ACC112 (cell line): ENCODE data around the gene PHOSPHO1.

Experiments used
- H2AFZ ChIP-seq: fragments of 200-600 bp; sonication (generic); one replicate; pipeline ENCODE4 v1.6.0; 2017; ENCODE audit warnings: antibody characterized with exemption, low read length; ENCODE audit not compliant: unreplicated experiment
- H3K27ac ChIP-seq: fragments of 200-600 bp; sonication (generic); 2 replicates; pipeline ENCODE4 v1.5.1; 2014; ENCODE audit warnings: low read depth, mild to moderate bottlenecking, antibody characterized with exemption, low read length, moderate library complexity
- H3K27me3 ChIP-seq: fragments of 200-600 bp; sonication (generic); 2 replicates; pipeline ENCODE4 v1.6.1; 2014; ENCODE audit warnings: mild to moderate bottlenecking, antibody characterized with exemption, low read length, moderate library complexity, mixed read lengths; ENCODE audit not compliant: insufficient read depth
- H3K36me3 ChIP-seq: fragments of 200-600 bp; sonication (generic); 2 replicates; pipeline ENCODE4 v1.6.1; 2016; ENCODE audit warnings: mild to moderate bottlenecking, antibody characterized with exemption, low read length, moderate library complexity, mixed read lengths; ENCODE audit not compliant: insufficient read depth
- H3K4me1 ChIP-seq: fragments of 200-600 bp; sonication (generic); one replicate; pipeline ENCODE4 v1.6.1; 2016; ENCODE audit warnings: low read length, mixed read lengths; ENCODE audit not compliant: insufficient read depth, unreplicated experiment, control insufficient read depth
- H3K4me3 ChIP-seq: fragments of 200-600 bp; sonication (generic); 2 replicates; pipeline ENCODE4 v1.5.1; 2014; ENCODE audit warnings: mild to moderate bottlenecking, low read depth, low read length
- H3K79me2 ChIP-seq: fragments of 200-600 bp; sonication (generic); one replicate; pipeline ENCODE4 v1.6.0; 2016; ENCODE audit warnings: low read length; ENCODE audit not compliant: control insufficient read depth, unreplicated experiment, insufficient read depth

PHOSPHO1 gene

GRCh38 chr17:49218941-49219913 lies 11.4 kb downstream of the PHOSPHO1 start:
- Histone ChIP-seq H3K4me1 (peaks cover 6% of the 10 kb centered on the region), H3K27ac (no peak overlapping the region), H3K27me3 (peaks cover 42% of the 10 kb centered on the region)

GRCh38 chr17:49217651-49218413 lies 12.8 kb downstream of the PHOSPHO1 start:
- Histone ChIP-seq H3K36me3 (no peaks in the 10 kb centered on the region), H3K4me1 (no peaks in the 10 kb centered on the region), H3K27ac (no peak overlapping the region), H3K27me3 (peaks cover 29% of the 10 kb centered on the region), H3K79me2 (no peaks in the 10 kb centered on the region), H2AFZ (no peak overlapping the region), H3K4me3 (no peak overlapping the region)

More at GRCh38 chr17:49218941-49219913, 11.4 kb downstream of the PHOSPHO1 start:
- no peak overlapping the region for H2AFZ ChIP-seq
- no peak overlapping the region for H3K4me3 ChIP-seq
- H3K79me2 ChIP-seq = no peaks in the 10 kb centered on the region
- H3K36me3 ChIP-seq = no peaks in the 10 kb centered on the region

- Histone ChIP-seq H3K27ac (no peak overlapping the region), H3K27me3 (peaks cover 22% of the 10 kb centered on the region), H3K4me1 (no peaks in the 10 kb centered on the region), H3K36me3 (no peaks in the 10 kb centered on the region), H3K4me3 (no peak overlapping the region), H3K79me2 (no peaks in the 10 kb centered on the region), H2AFZ (no peak overlapping the region)
These were observed 13.5 kb downstream of the PHOSPHO1 start for GRCh38 chr17:49216953-49217650.

GRCh38 chr17:49216482-49216881 lies 14.1 kb downstream of the PHOSPHO1 start:
- H2AFZ ChIP-seq = no peak overlapping the region
- H3K36me3 ChIP-seq = no peaks in the 10 kb centered on the region
- H3K79me2 ChIP-seq = no peaks in the 10 kb centered on the region
- no peak overlapping the region for H3K4me3 ChIP-seq
- H3K27ac ChIP-seq = no peak overlapping the region
- H3K4me1 ChIP-seq = no peaks in the 10 kb centered on the region
- peaks cover 17% of the 10 kb centered on the region for H3K27me3 ChIP-seq

GRCh38 chr17:49214676-49215360 lies 15.8 kb downstream of the PHOSPHO1 start:
- Histone ChIP-seq H3K27me3 (peaks cover 23% of the 10 kb centered on the region; the same call in 1 of the 2 replicates), H2AFZ (no peak overlapping the region), H3K27ac (no peak overlapping the region), H3K36me3 (no peaks in the 10 kb centered on the region), H3K4me3 (no peak overlapping the region), H3K79me2 (no peaks in the 10 kb centered on the region), H3K4me1 (peaks cover 3% of the 10 kb centered on the region)

- H3K79me2 ChIP-seq = no peaks in the 10 kb centered on the region
These were observed 16.7 kb downstream of the PHOSPHO1 start for GRCh38 chr17:49213847-49214246.

GRCh38 chr17:49213399-49213798 lies 17.2 kb downstream of the PHOSPHO1 start:
- Histone ChIP-seq H3K4me3 (no peak overlapping the region), H3K36me3 (no peaks in the 10 kb centered on the region), H2AFZ (no peak overlapping the region), H3K79me2 (no peaks in the 10 kb centered on the region), H3K27me3 (0 out of 2 replicates have a peak, but pooled peaks cover 14% of the 10 kb centered on the region), H3K4me1 (peaks cover 9% of the 10 kb centered on the region), H3K27ac (no peak overlapping the region)

More at GRCh38 chr17:49213847-49214246, 16.7 kb downstream of the PHOSPHO1 start:
- H3K36me3 ChIP-seq = no peaks in the 10 kb centered on the region
- H2AFZ ChIP-seq = no peak overlapping the region
- H3K27me3 ChIP-seq = peaks cover 15% of the 10 kb centered on the region; the same call in 1 of the 2 replicates
- no peak overlapping the region for H3K4me3 ChIP-seq
- H3K4me1 ChIP-seq = peaks cover 9% of the 10 kb centered on the region
- no peak overlapping the region for H3K27ac ChIP-seq

- Histone ChIP-seq H2AFZ (no peak within 1 kb of the TSS), H3K4me1 (peaks cover 9% of the 10 kb centered on the region), H3K36me3 (no peaks in the 10 kb centered on the region), H3K4me3 (peak within 1 kb of the TSS; percentile 56), H3K27ac (no peak within 1 kb of the TSS), H3K79me2 (no peaks in the 10 kb centered on the region), H3K27me3 (peaks cover 31% of the 10 kb centered on the region)
These were observed 20.2 kb downstream of the PHOSPHO1 start, which contains the start of the genes ABI3 and GNGT2 for GRCh38 chr17:49210158-49211029. Gene ABI3, plus strand, starts transcription at chr17:49210707. Its CDS starts 18 bp downstream, at chr17:49210725. Gene GNGT2, minus strand, starts transcription at chr17:49210574. Its CDS starts 3,152 bp downstream, at chr17:49207422.

GRCh38 chr17:49209061-49209571 lies 21.5 kb downstream of the PHOSPHO1 start:
- Histone ChIP-seq H2AFZ (no peak overlapping the region), H3K36me3 (no peaks in the 10 kb centered on the region), H3K4me1 (peaks cover 9% of the 10 kb centered on the region), H3K27me3 (peaks cover 35% of the 10 kb centered on the region), H3K4me3 (no peak overlapping the region), H3K27ac (no peak overlapping the region), H3K79me2 (no peaks in the 10 kb centered on the region)
